GM12878 (cell line): ENCODE results near the gene SPATA1. TPM values are rescaled to one million over a fixed set of nuclear protein-coding genes. Genes with fewer than 3 reads are reported as not detected.

ENCODE experiments used
- ATAC-seq: fragments of 200-7000 bp; cut with Tn5 transposase; 3 replicates; pipeline ENCODE4 v1.9.1; 2020; ENCODE audit warnings: mild to moderate bottlenecking, moderate library complexity
- BruUV-seq: library from RNA; stranded (reverse); fragments of 400-500 nt; replicated peaks from 2 replicates; lab custom pipeline; 2021; lab: Mats Ljungman, UMichigan
- CTCF ChIA-PET: fragments of 300-600 bp; sonication (Branson Sonifier 250); formaldehyde crosslinking; extraction: SDS; loops from one replicate; lab custom pipeline; 2021; ENCODE audit warnings: inconsistent platforms; lab: Yijun Ruan, JAX
- POLR2A ChIA-PET: fragments of 350-600 bp; formaldehyde crosslinking; extraction: SDS; loops from one replicate; lab custom pipeline; 2021; ENCODE audit warnings: inconsistent platforms; lab: Charles Lee
- RAD21 ChIA-PET: fragments of 300-600 bp; sonication (Branson Sonifier 250); formaldehyde crosslinking; loops from one replicate; lab custom pipeline; 2023; ENCODE audit warnings: antibody characterized with exemption; ENCODE audit not compliant: unreplicated experiment; lab: Charles Lee
- SMC1A ChIA-PET: fragments of 300-600 bp; sonication (Branson Sonifier 250); formaldehyde crosslinking; loops from one replicate; lab custom pipeline; 2023; ENCODE audit not compliant: unreplicated experiment, uncharacterized antibody; lab: Charles Lee
- DNase-seq: peaks from one replicate; pipeline ENCODE4 v3.0.0-alpha.2; 2011; ENCODE audit warnings: low read depth, low spot score
- FAIRE-seq: peaks from 3 replicates; lab custom pipeline; 2011; peaks lifted over from hg19 to GRCh38; lab: Jason Lieb, UNC
- H2AFZ ChIP-seq: 2 replicates; pipeline ENCODE4 v1.6.0; 2011; ENCODE audit warnings: low read depth, low read length, control low read depth; ENCODE audit not compliant: control insufficient read depth
- H3K27ac ChIP-seq: 2 replicates; pipeline ENCODE4 v1.5.1; 2011; ENCODE audit warnings: control low read depth; ENCODE audit not compliant: control insufficient read depth, insufficient read depth
- H3K27me3 ChIP-seq, 2 experiments: replicated peaks in 1 of 2; 2 replicates each; pipeline versions ENCODE4 v1.6.0 to v1.6.1; 2011; ENCODE audit warnings: low read length in 1 of 2; ENCODE audit not compliant: control insufficient read depth in 2 of 2, insufficient read depth in 2 of 2
- H3K36me3 ChIP-seq, 2 experiments: 2 replicates each; pipeline ENCODE4 v1.5.1; 2011; ENCODE audit warnings: low read length in 1 of 2; ENCODE audit not compliant: control insufficient read depth in 2 of 2, insufficient read depth in 2 of 2
- H3K4me1 ChIP-seq: 2 replicates; pipeline ENCODE4 v1.6.1; 2011; ENCODE audit warnings: mild to moderate bottlenecking, low read length, moderate library complexity, mixed read lengths; ENCODE audit not compliant: control insufficient read depth, insufficient read depth
- H3K4me2 ChIP-seq: 2 replicates; pipeline ENCODE4 v1.6.0; 2011; ENCODE audit warnings: control low read depth; ENCODE audit not compliant: control insufficient read depth, insufficient read depth
- H3K4me3 ChIP-seq: fragments of 200-600 bp; sonication (generic); 2 replicates; pipeline ENCODE4 v1.5.1; 2016
- H3K79me2 ChIP-seq: 2 replicates; pipeline ENCODE4 v1.6.0; 2011; ENCODE audit warnings: low read length; ENCODE audit not compliant: control insufficient read depth, insufficient read depth
- H3K9ac ChIP-seq: 2 replicates; pipeline ENCODE4 v1.8.0; 2011; ENCODE audit warnings: low read length, control low read depth, mixed read lengths; ENCODE audit not compliant: control insufficient read depth, insufficient read depth
- H3K9me3 ChIP-seq: replicated peaks from 3 replicates; pipeline ENCODE4 v1.5.1; 2011; ENCODE audit warnings: mild to moderate bottlenecking, low read length; ENCODE audit not compliant: control insufficient read depth, insufficient read depth
- H4K20me1 ChIP-seq: 2 replicates; pipeline ENCODE4 v1.6.0; 2011; ENCODE audit not compliant: control insufficient read depth, insufficient read depth
- BACH1 ChIP-seq: fragments of 450-650 bp; IDR thresholded peaks from 2 replicates; pipeline ENCODE4 v1.6.1; 2017; ENCODE audit warnings: mild to moderate bottlenecking, borderline replicate concordance
- CTCF ChIP-seq, 3 experiments: IDR thresholded peaks in 2 of 3; conservative IDR thresholded peaks in 1 of 3; 2 replicates each; pipeline ENCODE4 v1.5.1; 2011; ENCODE audit warnings: low read depth in 3 of 3, low read length in 3 of 3, mild to moderate bottlenecking in 3 of 3, control low read depth in 2 of 3, moderate library complexity in 2 of 3, inconsistent platforms in 1 of 3, mixed read lengths in 1 of 3; ENCODE audit not compliant: control insufficient read depth in 2 of 3, insufficient read depth in 1 of 3; ENCODE audit errors: extremely low read depth in 1 of 3
- EED ChIP-seq: sonication (generic); IDR thresholded peaks from 2 replicates; pipeline ENCODE4 v1.6.1; 2016; ENCODE audit warnings: antibody characterized with exemption, low read depth
- IKZF2 ChIP-seq, 2 experiments: fragments of 450-650 bp; IDR thresholded peaks; 2 replicates each; pipeline ENCODE4 v1.6.1; 2017; ENCODE audit warnings: mild to moderate bottlenecking in 2 of 2, moderate library complexity in 2 of 2
- MEF2A ChIP-seq: IDR thresholded peaks from 2 replicates; pipeline ENCODE4 v1.6.1; 2011; ENCODE audit warnings: low read depth, mild to moderate bottlenecking, low read length, moderate library complexity; ENCODE audit not compliant: insufficient read depth
- MEF2B ChIP-seq: fragments of 450-650 bp; IDR thresholded peaks from 2 replicates; pipeline ENCODE4 v1.6.1; 2018; ENCODE audit warnings: mild to moderate bottlenecking, moderate library complexity; ENCODE audit not compliant: partially characterized antibody, poor library complexity, severe bottlenecking
- NFIC ChIP-seq: IDR thresholded peaks from 2 replicates; pipeline ENCODE4 v1.6.1; 2012; ENCODE audit warnings: low read depth, mild to moderate bottlenecking, inconsistent platforms, low read length, moderate library complexity
- NFXL1 ChIP-seq: fragments of 450-650 bp; IDR thresholded peaks from 2 replicates; pipeline ENCODE4 v1.6.1; 2017; ENCODE audit warnings: antibody characterized with exemption, mild to moderate bottlenecking, borderline replicate concordance
- NFYA ChIP-seq: IDR thresholded peaks from 2 replicates; pipeline ENCODE4 v1.6.1; 2011; ENCODE audit warnings: low read depth, mild to moderate bottlenecking, low read length, improper control_type of control experiment, borderline replicate concordance
- SMC3 ChIP-seq: IDR thresholded peaks from 2 replicates; pipeline ENCODE4 v1.6.1; 2011; ENCODE audit warnings: low read length, improper control_type of control experiment, borderline replicate concordance
- SUZ12 ChIP-seq: fragments of 200-600 bp; sonication (generic); IDR thresholded peaks from one replicate; pipeline ENCODE4 v1.6.1; 2018; ENCODE audit warnings: antibody characterized with exemption, mild to moderate bottlenecking; ENCODE audit not compliant: unreplicated experiment
- ZBTB33 ChIP-seq: fragments of 450-650 bp; IDR thresholded peaks from 2 replicates; pipeline ENCODE4 v1.6.1; 2017; ENCODE audit warnings: mild to moderate bottlenecking
- WGBS: methylation state at CpG from one replicate; pipeline ENCODE4 v1.1.6; 2016; ENCODE audit warnings: low lambda C conversion rate; ENCODE audit not compliant: insufficient replicate concordance, insufficient coverage; ENCODE audit errors: missing lambda C conversion rate; 5-methylcytosine and 5-hydroxymethylcytosine counted together
- in situ Hi-C: fragments of 300-500 bp; cut with MboI; formaldehyde crosslinking; loops from 9 replicates; pipeline ENCODE4 v1.14.3; 2018; ENCODE audit warnings: mixed read lengths
- intact Hi-C: fragments of 100-400 bp; cut with micrococcal nuclease; formaldehyde crosslinking; loops from one replicate; pipeline ENCODE4 v1.14.2; 2022; ENCODE audit not compliant: unreplicated experiment
- polyA plus RNA-seq, 11 experiments: library from polyadenylated mRNA; depleted of rRNA in 4 of 11; unstranded in 6 of 11; stranded (reverse) in 5 of 11; fragments of >200 nt; fragmentation: Nextera tagmentation in 4 of 11; fragmentation: Illumina TruSeq in 1 of 11; extraction: Ambion mirVana in 4 of 11; extraction: Trizol in 1 of 11; gene quantifications; 1 replicate in 1 of 11; 2 replicates in 10 of 11; pipeline versions ENCODE4 v1.2.1 to v1.2.3, GENCODE V29; 2011 to 2016; ENCODE audit warnings: inconsistent platforms in 2 of 11, missing spikeins in 2 of 11, low read depth in 1 of 11
- total RNA-seq, 4 experiments: library from RNA; depleted of rRNA in 3 of 4; stranded (reverse); fragments of >200 nt in 3 of 4; fragmentation: Illumina TruSeq in 1 of 4; extraction: Trizol in 1 of 4; gene quantifications; 2 replicates each; pipeline versions ENCODE4 v1.2.1 to v1.2.3, GENCODE V29; 2013 to 2021
- TF ChIP-seq, protein P1 (sequence below): fragments of 450-650 bp; IDR thresholded peaks from 2 replicates; pipeline ENCODE4 v1.6.1; 2018; ENCODE audit warnings: borderline replicate concordance, mild to moderate bottlenecking; ENCODE audit not compliant: partially characterized antibody

The SPATA1 gene
- total and polyA plus RNA-seq, 10 of the 15 experiments (the other 5 are each of a cell fraction or from before 2014, with no cell fraction given), result 0.74 to 2.4 (median 1.9) TPM

DNA sequence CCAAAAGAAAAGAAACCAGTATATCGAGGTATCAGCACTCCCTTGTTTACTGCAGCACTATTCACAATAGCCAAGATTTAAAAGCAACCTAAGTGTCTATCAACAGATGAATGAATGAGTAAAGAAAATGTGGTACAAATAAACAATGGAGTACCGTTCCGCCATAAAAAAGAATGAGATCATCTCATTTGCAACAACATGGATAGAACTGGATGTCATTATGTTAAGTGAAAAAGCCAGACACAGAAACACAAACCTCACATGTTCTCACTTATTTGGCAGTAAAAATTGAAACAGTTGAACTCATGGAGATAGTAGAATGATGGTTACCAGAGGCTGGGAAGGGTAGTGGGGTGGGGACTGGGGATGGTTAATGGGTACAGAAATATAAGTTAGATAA lies 4.5 kb downstream of the SPATA1 start:
- no TSS peak for BruUV-seq
- no peak for ATAC-seq
- SMC1A ChIA-PET, result interaction anchor here (1.2 kb wide), 1 partner anchor 63 kb away, joined by 4 read pairs; no protein-coding TSS in a partner anchor

More for the DNA sequence above, 4.5 kb downstream of the SPATA1 start:
- H3K4me2 ChIP-seq, result no peak overlapping the region
- no peak overlapping the region for H3K27ac ChIP-seq
- no peaks in the 10 kb centered on the region for H3K4me1 ChIP-seq
- peaks cover 12% of the 10 kb centered on the region for H3K79me2 ChIP-seq
- no peaks in the 10 kb centered on the region; a peak in 1 of 4 replicates for H3K36me3 ChIP-seq
- FAIRE-seq (no peak), DNase-seq (no peak)
- TF ChIP-seq, protein P1, sequence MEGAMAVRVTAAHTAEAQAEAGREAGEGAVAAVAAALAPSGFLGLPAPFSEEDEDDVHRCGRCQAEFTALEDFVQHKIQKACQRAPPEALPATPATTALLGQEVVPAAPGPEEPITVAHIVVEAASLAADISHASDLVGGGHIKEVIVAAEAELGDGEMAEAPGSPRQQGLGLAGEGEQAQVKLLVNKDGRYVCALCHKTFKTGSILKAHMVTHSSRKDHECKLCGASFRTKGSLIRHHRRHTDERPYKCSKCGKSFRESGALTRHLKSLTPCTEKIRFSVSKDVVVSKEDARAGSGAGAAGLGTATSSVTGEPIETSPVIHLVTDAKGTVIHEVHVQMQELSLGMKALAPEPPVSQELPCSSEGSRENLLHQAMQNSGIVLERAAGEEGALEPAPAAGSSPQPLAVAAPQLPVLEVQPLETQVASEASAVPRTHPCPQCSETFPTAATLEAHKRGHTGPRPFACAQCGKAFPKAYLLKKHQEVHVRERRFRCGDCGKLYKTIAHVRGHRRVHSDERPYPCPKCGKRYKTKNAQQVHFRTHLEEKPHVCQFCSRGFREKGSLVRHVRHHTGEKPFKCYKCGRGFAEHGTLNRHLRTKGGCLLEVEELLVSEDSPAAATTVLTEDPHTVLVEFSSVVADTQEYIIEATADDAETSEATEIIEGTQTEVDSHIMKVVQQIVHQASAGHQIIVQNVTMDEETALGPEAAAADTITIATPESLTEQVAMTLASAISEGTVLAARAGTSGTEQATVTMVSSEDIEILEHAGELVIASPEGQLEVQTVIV, result no peak
- TF ChIP-seq BACH1, result no peak
- TF ChIP-seq ZBTB33, result no peak
- no peak for TF ChIP-seq NFIC
- no peak for TF ChIP-seq EED
- no peak for TF ChIP-seq MEF2B
- no peak for TF ChIP-seq SUZ12
- no peak for TF ChIP-seq NFYA
- no peak for TF ChIP-seq SMC3
- TF ChIP-seq NFXL1, result no peak
- no peak for TF ChIP-seq MEF2A
- TF ChIP-seq CTCF (IDR thresholded peaks at IDR 0.05 in 2 of 3, conservative IDR thresholded peaks at IDR 0.05 in 1 of 3; ENCODE audit: control insufficient read depth in 2 of 3, extremely low read depth in 1 of 3, insufficient read depth in 1 of 3, low read depth in 3 of 3, low read length in 3 of 3), result no peak
- TF ChIP-seq IKZF2 (IDR thresholded peaks at IDR 0.05), result no peak
- in situ Hi-C loops (no loop called here), intact Hi-C loops (no loop called here)
- WGBS, result 100% methylated on average over 3 of the region's 3 CpGs
- ChIA-PET RAD21 (no interaction called here), CTCF (no interaction called here), POLR2A (no interaction called here)
- no peak overlapping the region for H2AFZ ChIP-seq
- H3K9ac ChIP-seq, result no peak overlapping the region
- H3K4me3 ChIP-seq, result no peak overlapping the region
- H3K27me3 ChIP-seq, result no peaks in the 10 kb centered on the region
- no peaks in the 10 kb centered on the region for H4K20me1 ChIP-seq
- peaks cover 2% of the 10 kb centered on the region; the same call in 1 of the 3 replicates for H3K9me3 ChIP-seq
